GM23248 (cell line): Measurements from ENCODE around the gene DSTN. TPM values are rescaled to one million over a fixed set of nuclear protein-coding genes. Genes with fewer than 3 reads are reported as not detected.
A peak's percentile ranks its signal among the peaks of the same experiment; 100 is the strongest.

ENCODE experiments used
- DNase-seq: peaks from one replicate; pipeline ENCODE4 v3.0.0-alpha.2; 2015
- H2AFZ ChIP-seq: fragments of 200-600 bp; sonication (generic); 2 replicates; pipeline ENCODE4 v1.6.1; 2016; ENCODE audit warnings: antibody characterized with exemption
- H3F3A ChIP-seq: fragments of 200-600 bp; sonication (generic); 2 replicates; pipeline ENCODE4 v1.6.1; 2016; ENCODE audit warnings: mild to moderate bottlenecking, antibody characterized with exemption, mixed run types; ENCODE audit not compliant: insufficient read depth
- H3K27ac ChIP-seq: fragments of 200-600 bp; sonication (generic); 2 replicates; pipeline ENCODE4 v1.5.1; 2016; ENCODE audit warnings: mild to moderate bottlenecking
- H3K27me3 ChIP-seq: fragments of 200-600 bp; sonication (generic); replicated peaks from 2 replicates; pipeline ENCODE4 v1.6.1; 2016; ENCODE audit warnings: mild to moderate bottlenecking; ENCODE audit not compliant: insufficient read depth
- H3K36me3 ChIP-seq: fragments of 200-600 bp; sonication (generic); 2 replicates; pipeline ENCODE4 v1.6.1; 2016; ENCODE audit warnings: low read depth, mild to moderate bottlenecking
- H3K4me1 ChIP-seq: fragments of 200-600 bp; sonication (generic); 2 replicates; pipeline ENCODE4 v1.6.1; 2016; ENCODE audit warnings: mild to moderate bottlenecking; ENCODE audit not compliant: insufficient read depth
- H3K4me2 ChIP-seq: fragments of 200-600 bp; sonication (generic); one replicate; pipeline ENCODE4 v1.6.1; 2016; ENCODE audit warnings: mild to moderate bottlenecking; ENCODE audit not compliant: unreplicated experiment
- H3K4me3 ChIP-seq: fragments of 200-600 bp; sonication (generic); 2 replicates; pipeline ENCODE4 v1.5.1; 2016; ENCODE audit warnings: mild to moderate bottlenecking
- H3K79me2 ChIP-seq: fragments of 200-600 bp; sonication (generic); 2 replicates; pipeline ENCODE4 v1.6.1; 2016; ENCODE audit warnings: mild to moderate bottlenecking; ENCODE audit not compliant: insufficient read depth
- H3K9ac ChIP-seq: fragments of 200-600 bp; sonication (generic); 2 replicates; pipeline ENCODE4 v1.6.1; 2016; ENCODE audit warnings: mild to moderate bottlenecking
- H3K9me2 ChIP-seq: fragments of 200-600 bp; sonication (generic); 2 replicates; pipeline ENCODE4 v1.6.1; 2016; ENCODE audit warnings: mixed run types, mild to moderate bottlenecking, moderate library complexity; ENCODE audit not compliant: insufficient read depth
- H3K9me3 ChIP-seq: fragments of 200-600 bp; sonication (generic); one replicate; pipeline ENCODE4 v1.6.1; 2017; ENCODE audit warnings: low read depth
- H4K20me1 ChIP-seq: fragments of 200-600 bp; sonication (generic); 2 replicates; pipeline ENCODE4 v1.6.0; 2016; ENCODE audit not compliant: insufficient read depth
- EZH2 ChIP-seq: fragments of 200-600 bp; sonication (generic); IDR thresholded peaks from 2 replicates; pipeline ENCODE4 v1.6.1; 2018; ENCODE audit warnings: antibody characterized with exemption, mild to moderate bottlenecking; ENCODE audit not compliant: insufficient read depth, poor library complexity, severe bottlenecking
- EZH2phosphoT487 ChIP-seq: fragments of 200-600 bp; sonication (generic); IDR thresholded peaks from 2 replicates; pipeline ENCODE4 v1.6.1; 2018; ENCODE audit warnings: antibody characterized with exemption, moderate library complexity, mild to moderate bottlenecking, low read depth; ENCODE audit not compliant: insufficient read depth
- WGBS, 2 experiments: methylation state at CpG; one replicate each; pipeline ENCODE4 v1.1.6; 2015 to 2017; ENCODE audit warnings: low lambda C conversion rate in 2 of 2, low coverage in 1 of 2; ENCODE audit errors: missing lambda C conversion rate in 2 of 2; 5-methylcytosine and 5-hydroxymethylcytosine counted together
- in situ Hi-C: fragments of 300-500 bp; cut with MboI; formaldehyde crosslinking; loops from 2 replicates; pipeline ENCODE4 v1.15.0; 2020
- polyA plus RNA-seq: library from polyadenylated mRNA; unstranded; fragments of >200 nt; fragmentation: Nextera tagmentation; extraction: Ambion mirVana; gene quantifications from 2 replicates; pipeline ENCODE4 v1.2.1, GENCODE V29; 2016
- total RNA-seq: library from RNA; depleted of rRNA; stranded (reverse); fragments of >200 nt; shearing (Covaris generic); gene quantifications from 2 replicates; pipeline ENCODE4 v1.2.3, GENCODE V29; 2014

DSTN gene
- total and polyA plus RNA-seq, 2 experiments from 2014 or later, result 338 to 610 TPM

- TF ChIP-seq EZH2phosphoT487, result no peak
- Histone ChIP-seq H3K9me2 (no peaks in the 10 kb centered on the region), H3F3A (peaks cover 66% of the 10 kb centered on the region), H3K4me2 (no peak overlapping the region), H3K36me3 (peaks cover 16% of the 10 kb centered on the region; the same call in 1 of the 2 replicates), H3K79me2 (peaks cover 8% of the 10 kb centered on the region; the same call in 1 of the 2 replicates), H3K9ac (no peak overlapping the region), H4K20me1 (no peaks in the 10 kb centered on the region), H3K4me1 (peaks cover 9% of the 10 kb centered on the region; the same call in 1 of the 2 replicates), H3K9me3 (no peaks in the 10 kb centered on the region), H3K27ac (peak overlapping the region; percentile 77; the same call in 1 of the 2 replicates), H3K27me3 (no peaks in the 10 kb centered on the region), H2AFZ (no peak overlapping the region), H3K4me3 (no peak overlapping the region)
- 60 to 64% methylated on average over 4 to 6 of the region's 6 CpGs for whole genome bisulfite sequencing, 2 experiments
- in situ Hi-C loops, result no loop called here
- no peak for DNase-seq
These were observed 41.3 kb downstream of the DSTN start for GRCh38 chr20:17611290-17611539.

DNA sequence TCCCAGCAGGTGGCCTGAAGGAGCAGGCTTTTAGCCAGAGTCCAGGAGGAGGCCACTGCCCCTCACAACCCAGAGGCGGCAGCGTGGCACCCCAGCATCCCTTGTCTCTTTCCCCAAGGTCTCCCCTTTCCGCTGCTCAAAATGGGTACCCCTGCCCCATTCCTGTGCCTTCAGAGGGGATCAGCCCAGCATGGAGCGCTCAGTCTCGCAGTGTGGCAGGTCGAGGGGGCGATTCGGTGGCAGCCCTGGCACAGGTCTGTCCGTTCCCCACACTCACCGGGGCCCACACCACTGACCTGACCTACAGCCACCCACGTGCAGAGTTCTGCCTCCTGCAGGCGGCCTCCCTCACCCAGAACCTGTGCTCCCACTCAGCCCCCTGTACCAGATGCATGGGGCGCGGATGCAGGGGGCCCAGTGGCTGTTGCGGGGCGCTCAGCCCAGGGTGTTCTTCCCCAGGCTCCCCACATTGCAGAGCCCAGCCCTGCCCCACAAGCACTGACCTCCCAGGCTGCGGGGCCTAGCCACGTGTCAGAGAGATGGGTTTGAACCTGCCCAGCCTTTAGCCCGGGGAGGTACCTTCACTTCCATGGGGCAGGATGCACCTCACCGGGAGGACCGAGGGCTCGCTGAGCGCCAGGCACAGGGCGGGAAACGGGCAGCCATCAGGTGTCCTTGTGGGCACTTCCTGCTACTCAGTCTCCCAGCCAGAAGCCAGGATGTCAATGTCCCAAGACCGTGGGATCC, 41.8 kb downstream of the DSTN start:
- in situ Hi-C loops, result no loop called here
- peak overlapping the region; percentile 54 for H3K9ac ChIP-seq
- H3K79me2 ChIP-seq, result peaks cover 3% of the 10 kb centered on the region; the same call in 1 of the 2 replicates
- TF ChIP-seq EZH2phosphoT487, result no peak
- TF ChIP-seq EZH2, result no peak
- H3K9me3 ChIP-seq, result no peaks in the 10 kb centered on the region
- H3F3A ChIP-seq, result peaks cover 61% of the 10 kb centered on the region
- no peak overlapping the region for H3K4me2 ChIP-seq
- peaks cover 16% of the 10 kb centered on the region; the same call in 1 of the 2 replicates for H3K36me3 ChIP-seq
- H3K27me3 ChIP-seq, result no peaks in the 10 kb centered on the region
- 69 to 74% methylated on average over 26 of the region's 26 CpGs for WGBS, 2 experiments
- H3K9me2 ChIP-seq, result no peaks in the 10 kb centered on the region
- H3K4me1 ChIP-seq, result peaks cover 9% of the 10 kb centered on the region; the same call in 1 of the 2 replicates
- H2AFZ ChIP-seq, result no peak overlapping the region
- H3K4me3 ChIP-seq, result no peak overlapping the region
- no peaks in the 10 kb centered on the region for H4K20me1 ChIP-seq
- DNase-seq, result peak; percentile 67
- H3K27ac ChIP-seq, result peak overlapping the region; percentile 77

- no peaks in the 10 kb centered on the region for H4K20me1 ChIP-seq
- peak overlapping the region; percentile 54 for H3K9ac ChIP-seq
- in situ Hi-C loops, result no loop called here
- peaks cover 59% of the 10 kb centered on the region for H3F3A ChIP-seq
- peaks cover 11% of the 10 kb centered on the region; the same call in 1 of the 2 replicates for H3K36me3 ChIP-seq
- H3K79me2 ChIP-seq, result 0 out of 2 replicates have a peak, but pooled peaks cover 6% of the 10 kb centered on the region
- no peaks in the 10 kb centered on the region for H3K27me3 ChIP-seq
- H3K9me3 ChIP-seq, result no peaks in the 10 kb centered on the region
- DNase-seq, result peak; percentile 80
- H2AFZ ChIP-seq, result no peak overlapping the region
- TF ChIP-seq EZH2, result no peak
- TF ChIP-seq EZH2phosphoT487, result no peak
- H3K4me1 ChIP-seq, result peaks cover 9% of the 10 kb centered on the region; the same call in 1 of the 2 replicates
- WGBS, 2 experiments, result 53 to 61% methylated on average over 15 to 16 of the region's 16 CpGs
- H3K27ac ChIP-seq, result peak overlapping the region; percentile 77
- H3K4me3 ChIP-seq, result no peak overlapping the region
- no peak overlapping the region for H3K4me2 ChIP-seq
- no peaks in the 10 kb centered on the region for H3K9me2 ChIP-seq
These were observed 42.6 kb downstream of the DSTN start for GRCh38 chr20:17612287-17612991.

DNA sequence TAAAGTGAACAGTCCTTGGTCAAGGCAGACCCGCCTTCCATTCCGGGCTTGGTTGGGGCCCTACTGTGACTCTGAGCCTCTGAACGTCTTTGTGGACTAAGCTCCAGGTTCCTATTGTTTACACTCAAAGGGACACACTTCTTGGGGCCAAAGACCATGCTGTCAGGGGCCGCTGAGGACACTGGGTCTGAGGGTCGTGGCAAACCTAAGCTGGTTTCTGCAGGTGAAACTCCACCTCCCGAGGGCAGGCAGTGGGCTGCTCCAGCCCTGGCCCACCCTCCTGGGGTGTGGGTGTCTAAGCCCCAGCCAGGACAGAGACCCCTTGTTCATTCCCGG, 43.1 kb downstream of the DSTN start:
- no peak for DNase-seq
- H3K27me3 ChIP-seq, result no peaks in the 10 kb centered on the region
- no peaks in the 10 kb centered on the region for H3K9me2 ChIP-seq
- no peak overlapping the region for H3K4me2 ChIP-seq
- H3K4me1 ChIP-seq, result peaks cover 9% of the 10 kb centered on the region; the same call in 1 of the 2 replicates
- H3K9ac ChIP-seq, result peak overlapping the region; percentile 54
- H3F3A ChIP-seq, result peaks cover 54% of the 10 kb centered on the region
- no peak overlapping the region for H3K4me3 ChIP-seq
- in situ Hi-C loops, result no loop called here
- no peaks in the 10 kb centered on the region for H3K9me3 ChIP-seq
- H3K27ac ChIP-seq, result peak overlapping the region; percentile 77
- H4K20me1 ChIP-seq, result no peaks in the 10 kb centered on the region
- WGBS, 2 experiments, result 69 to 71% methylated on average over 6 to 7 of the region's 7 CpGs
- H2AFZ ChIP-seq, result no peak overlapping the region
- H3K36me3 ChIP-seq, result peaks cover 6% of the 10 kb centered on the region; the same call in 1 of the 2 replicates
- TF ChIP-seq EZH2phosphoT487 (no peak), EZH2 (no peak)
- 0 out of 2 replicates have a peak, but pooled peaks cover 6% of the 10 kb centered on the region for H3K79me2 ChIP-seq
